Midbrain (tissue), 1 donor: ENCODE measurements around the gene REC8.

Source experiments
- DNase-seq: peaks from one replicate; lab custom pipeline; 2025; lab: John Stamatoyannopoulos, UW

The REC8 gene

GRCh38 chr14:24138396-24139271, 33.2 kb upstream of the REC8 start:
- DNase-seq: no peak

DNA sequence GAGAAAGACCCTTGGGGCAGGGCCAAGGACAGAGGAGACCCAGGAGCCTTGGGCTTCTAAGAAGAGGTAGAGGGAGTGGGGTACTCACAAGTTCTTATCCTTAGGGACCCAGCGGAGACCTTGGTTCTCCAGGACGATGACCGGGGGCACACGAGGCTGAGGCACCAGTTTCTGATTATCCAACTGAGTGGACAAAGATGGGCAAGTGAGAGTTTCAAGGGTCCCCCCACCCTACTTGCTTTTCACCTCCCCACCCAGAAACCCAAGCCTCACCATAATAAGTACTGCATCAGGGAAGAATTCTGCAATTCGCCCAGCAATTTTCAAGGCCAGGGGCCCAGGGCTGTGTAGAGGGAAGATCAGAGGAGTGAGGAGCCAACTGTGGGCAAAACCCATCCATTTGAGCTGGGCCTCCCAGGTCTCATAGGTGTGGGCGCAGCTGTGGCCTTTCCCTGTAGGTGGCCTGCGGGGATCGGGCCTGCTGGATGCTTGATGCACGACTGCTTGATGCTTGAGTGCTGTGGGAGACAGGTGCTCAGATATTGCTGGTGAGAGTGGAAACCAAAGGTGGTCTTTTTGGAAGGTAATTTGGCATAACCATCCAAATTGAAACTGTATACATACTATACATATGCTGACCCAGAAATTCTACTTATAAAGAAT, 32.5 kb upstream of the REC8 start:
- no peak for DNase-seq

- peak; percentile 99 for DNase-seq
These were observed 30.6 kb upstream of the REC8 start, which contains the start of gene EMC9 for GRCh38 chr14:24141097-24141880. Gene EMC9 (minus strand): TSS chr14:24141591. CDS start chr14:24141304, 287 bp downstream.

- no peak for DNase-seq
These were observed 28.4 kb upstream of the REC8 start for GRCh38 chr14:24143511-24143910.

DNA sequence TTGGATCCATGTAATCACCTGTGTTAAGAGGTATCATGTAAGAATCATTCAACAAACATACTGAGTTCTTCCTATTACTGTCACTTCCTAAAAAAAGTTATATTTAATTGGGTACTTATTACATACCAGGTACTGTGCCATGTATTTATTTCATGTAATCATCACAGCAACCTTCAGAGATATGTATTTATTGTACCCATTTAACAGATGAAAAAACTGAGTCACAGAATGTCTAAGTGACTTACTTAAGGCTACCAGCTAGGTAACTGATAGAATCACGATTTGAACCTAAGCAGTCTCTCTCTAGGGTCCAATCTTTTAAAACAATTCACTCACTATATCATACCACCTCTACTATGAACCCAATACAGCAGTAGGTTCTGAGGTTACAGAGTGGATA, 27.4 kb upstream of the REC8 start:
- DNase-seq: no peak

DNA sequence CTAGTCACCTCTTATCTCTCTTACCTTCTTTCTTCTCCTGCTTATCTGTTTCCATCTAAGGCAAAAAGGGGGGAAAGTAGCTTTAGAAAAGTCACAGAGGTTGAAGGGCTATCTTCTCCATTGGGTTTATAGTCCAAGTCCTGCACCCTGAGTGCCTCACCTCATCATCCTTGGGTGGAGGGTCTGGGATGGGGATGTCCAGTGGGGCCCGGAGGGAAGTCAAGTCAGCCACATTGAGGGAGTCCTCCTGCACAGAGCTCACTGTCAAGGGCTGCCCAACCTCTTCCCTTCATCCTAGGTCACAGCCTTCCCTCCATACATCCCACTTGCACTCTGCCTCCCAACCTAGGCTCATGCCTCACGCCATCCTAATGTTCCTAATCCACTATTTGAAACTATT, 26.7 kb upstream of the REC8 start:
- DNase-seq: no peak

- no peak for DNase-seq
These were observed 26.0 kb upstream of the REC8 start for GRCh38 chr14:24145690-24146452.

GRCh38 chr14:24146453-24146977, 25.4 kb upstream of the REC8 start, which contains the start of gene PSME2:
Gene PSME2 (minus strand): TSS chr14:24146610. CDS start chr14:24146581, 29 bp downstream.
- peak; percentile 77 for DNase-seq

DNA sequence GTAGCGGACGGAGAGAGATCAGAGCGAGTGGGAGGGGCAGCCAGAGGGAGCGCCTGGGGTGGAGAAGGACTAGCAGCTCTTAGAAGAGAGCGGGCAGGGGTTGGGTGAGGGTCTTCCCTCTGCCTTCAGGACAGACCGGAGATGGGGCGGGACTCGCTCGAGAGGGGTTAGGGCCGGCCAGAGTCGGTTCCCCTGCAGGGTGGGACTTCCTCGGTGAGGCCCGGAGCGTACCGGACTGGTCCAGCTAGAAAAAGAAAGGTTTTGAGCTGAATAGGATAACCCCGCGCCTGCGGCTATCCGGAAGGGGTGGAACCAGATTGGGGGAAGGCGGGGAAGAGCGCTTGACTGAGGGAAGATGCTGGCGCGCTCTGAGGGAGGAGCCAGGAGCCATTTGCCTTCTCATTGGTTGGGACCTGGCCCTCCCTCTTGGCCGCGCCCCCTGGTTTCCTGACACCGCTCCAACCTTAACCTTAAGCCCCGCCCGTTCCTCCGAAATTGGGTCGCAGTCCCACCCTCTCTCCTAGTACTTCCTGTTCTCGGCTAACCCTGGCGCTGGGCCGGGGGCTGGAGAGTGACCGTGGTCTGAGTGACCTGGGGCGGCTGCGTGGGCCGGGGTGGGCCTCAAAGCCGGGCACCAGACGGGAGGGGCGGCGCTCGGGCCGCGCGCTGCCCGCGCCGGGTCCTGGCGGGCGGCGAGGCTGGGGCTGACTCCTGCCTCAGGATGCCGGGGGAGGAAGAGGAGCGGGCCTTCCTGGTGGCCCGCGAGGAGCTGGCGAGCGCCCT, 24.7 kb upstream of the REC8 start, which contains the start of gene RNF31:
RNF31 (plus strand) TSS at position 521 of the 783 bp plus-strand sequence; CDS start at position 722, 201 bp downstream.
- peak; percentile 99 for DNase-seq

DNA sequence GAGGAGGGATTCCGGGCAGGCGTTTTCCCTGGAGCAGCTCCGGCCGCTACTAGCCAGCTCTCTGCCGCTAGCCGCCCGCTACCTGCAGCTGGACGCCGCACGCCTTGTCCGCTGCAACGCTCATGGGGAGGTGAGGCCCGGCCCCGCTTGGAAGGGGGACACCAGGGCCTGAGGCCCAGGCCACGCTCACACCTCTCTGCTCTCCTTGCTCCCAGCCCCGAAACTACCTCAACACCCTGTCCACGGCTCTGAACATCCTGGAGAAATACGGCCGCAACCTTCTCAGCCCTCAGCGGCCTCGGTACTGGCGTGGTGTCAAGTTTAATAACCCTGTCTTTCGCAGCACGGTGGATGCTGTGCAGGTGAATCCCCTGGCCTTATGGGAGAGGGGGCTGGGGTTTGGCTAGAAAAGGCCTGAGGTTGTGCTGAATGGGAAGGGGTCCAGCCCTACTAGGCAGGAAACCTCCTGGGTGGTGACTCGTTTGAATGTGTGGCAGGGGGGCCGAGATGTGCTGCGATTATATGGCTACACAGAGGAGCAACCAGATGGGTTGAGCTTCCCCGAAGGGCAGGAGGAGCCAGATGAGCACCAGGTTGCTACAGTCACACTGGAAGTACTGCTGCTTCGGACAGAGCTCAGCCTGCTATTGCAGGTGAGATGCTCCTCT, 24.0 kb upstream of the REC8 start:
- DNase-seq: no peak

GRCh38 chr14:24149302-24149969, 22.4 kb upstream of the REC8 start:
- DNase-seq: no peak

- DNase-seq: no peak
These were observed 21.8 kb upstream of the REC8 start for GRCh38 chr14:24150061-24150460.

DNA sequence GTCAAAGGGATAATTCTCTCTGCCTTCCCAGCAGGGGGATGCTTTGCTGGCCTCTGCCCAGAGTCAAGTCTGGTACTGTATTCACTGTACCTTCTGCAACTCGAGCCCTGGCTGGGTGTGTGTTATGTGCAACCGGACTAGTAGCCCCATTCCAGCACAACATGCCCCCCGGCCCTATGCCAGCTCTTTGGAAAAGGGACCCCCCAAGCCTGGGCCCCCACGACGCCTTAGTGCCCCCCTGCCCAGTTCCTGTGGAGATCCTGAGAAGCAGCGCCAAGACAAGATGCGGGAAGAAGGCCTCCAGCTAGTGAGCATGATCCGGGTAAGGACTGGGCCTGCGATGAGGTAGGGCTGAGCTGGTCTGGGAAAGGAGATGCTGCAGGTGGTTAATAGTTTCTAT, 21.3 kb upstream of the REC8 start:
- DNase-seq: no peak

- DNase-seq: no peak
These were observed 20.9 kb upstream of the REC8 start for GRCh38 chr14:24150993-24151392.

DNA sequence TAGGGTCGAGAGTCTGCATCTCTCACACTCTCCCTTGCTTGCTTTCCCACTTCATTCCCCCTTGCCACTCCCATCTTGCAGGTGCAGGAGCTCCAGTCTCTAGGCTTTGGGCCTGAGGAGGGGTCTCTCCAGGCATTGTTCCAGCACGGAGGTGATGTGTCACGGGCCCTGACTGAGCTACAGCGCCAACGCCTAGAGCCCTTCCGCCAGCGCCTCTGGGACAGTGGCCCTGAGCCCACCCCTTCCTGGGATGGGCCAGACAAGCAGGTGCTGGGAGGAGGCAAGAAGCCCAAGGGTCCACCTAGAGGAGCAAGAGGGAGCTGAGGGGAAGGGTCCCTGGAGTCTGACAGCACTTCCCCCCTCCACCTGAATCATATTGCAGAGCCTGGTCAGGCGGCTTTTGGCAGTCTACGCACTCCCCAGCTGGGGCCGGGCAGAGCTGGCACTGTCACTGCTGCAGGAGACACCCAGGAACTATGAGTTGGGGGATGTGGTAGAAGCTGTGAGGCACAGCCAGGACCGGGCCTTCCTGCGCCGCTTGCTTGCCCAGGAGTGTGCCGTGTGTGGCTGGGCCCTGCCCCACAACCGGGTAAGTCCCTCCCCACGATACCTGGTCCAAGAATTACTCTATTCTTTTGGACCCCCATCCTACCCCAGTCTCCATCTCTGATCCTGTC, 20.3 kb upstream of the REC8 start:
- DNase-seq: no peak

DNA sequence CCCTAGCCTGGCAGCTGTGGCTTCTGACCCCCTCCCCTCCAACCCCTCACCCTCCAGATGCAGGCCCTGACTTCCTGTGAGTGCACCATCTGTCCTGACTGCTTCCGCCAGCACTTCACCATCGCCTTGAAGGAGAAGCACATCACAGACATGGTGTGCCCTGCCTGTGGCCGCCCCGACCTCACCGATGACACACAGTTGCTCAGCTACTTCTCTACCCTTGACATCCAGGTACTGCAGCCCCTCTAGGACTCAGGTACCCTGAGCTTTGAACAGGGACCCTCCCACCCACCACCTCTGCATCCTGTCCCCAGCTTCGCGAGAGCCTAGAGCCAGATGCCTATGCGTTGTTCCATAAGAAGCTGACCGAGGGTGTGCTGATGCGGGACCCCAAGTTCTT, 16.8 kb upstream of the REC8 start:
- DNase-seq: no peak

- DNase-seq: no peak
These were observed 15.0 kb upstream of the REC8 start for GRCh38 chr14:24156840-24157239.

- DNase-seq: no peak
These were observed 14.5 kb upstream of the REC8 start for GRCh38 chr14:24157331-24157730.
